Pancreas (tissue), 10 donors: ENCODE data around the gene SCN8A. TPM values are rescaled to one million over a fixed set of nuclear protein-coding genes. Genes with fewer than 3 reads are reported as not detected.

Source experiments
- ATAC-seq, 4 donors: fragments of 200-7000 bp; cut with Tn5 transposase; one replicate each; pipeline versions ENCODE4 v1.8.0 to v1.9.1; 2020; ENCODE audit warnings: mild to moderate bottlenecking in 4 of 4, moderate library complexity in 4 of 4
- DNase-seq, 6 donors: peaks; one replicate each; pipeline ENCODE4 v3.0.0-alpha.2; 2020
- FAIRE-seq: peaks from 2 replicates; lab custom pipeline; 2012; peaks lifted over from hg19 to GRCh38; lab: Jason Lieb, UNC
- H3K27ac ChIP-seq, 4 donors: fragments of 200-600 bp; sonication (generic); 1 replicate in 3 of 4; 2 replicates in 1 of 4; pipeline versions ENCODE4 v1.5.0 to v1.8.0; 2020
- H3K27me3 ChIP-seq, 4 donors: fragments of 200-600 bp; one replicate each; pipeline ENCODE4 v1.8.0; 2021
- H3K36me3 ChIP-seq, 3 donors: fragments of 200-600 bp; sonication (generic) in 1 of 3; one replicate each; pipeline versions ENCODE4 v1.5.0 to v1.8.0; 2020 to 2021
- H3K4me1 ChIP-seq, 3 donors: fragments of 200-600 bp; one replicate each; pipeline ENCODE4 v1.8.0; 2021
- H3K4me3 ChIP-seq, 4 donors: fragments of 200-600 bp; sonication (generic) in 2 of 4; one replicate each; pipeline versions ENCODE4 v1.5.0 to v1.8.0; 2020 to 2021
- H3K9me3 ChIP-seq, 4 donors: fragments of 200-600 bp; one replicate each; pipeline ENCODE4 v1.8.0; 2021
- CTCF ChIP-seq, 4 donors: fragments of 200-600 bp; sonication (generic) in 3 of 4; IDR thresholded peaks; one replicate each; pipeline versions ENCODE4 v1.5.0 to v1.8.0; 2021; ENCODE audit warnings: antibody characterized with exemption in 4 of 4
- WGBS, 2 donors: extraction: QIAGEN DNeasy Blood & Tissue Kit; methylation state at CpG; one replicate each; pipeline ENCODE4 v1.1.7; 2013; 5-methylcytosine and 5-hydroxymethylcytosine counted together
- intact Hi-C, 3 donors: fragments of 100-400 bp; cut with DNase I; formaldehyde crosslinking; loops; one replicate each; pipeline versions ENCODE4 v1.11.1 to v1.14.2; 2022
- polyA plus RNA-seq, 2 donors: library from polyadenylated mRNA; stranded (reverse); fragments of 200-250 nt; gene quantifications; one replicate each; pipeline ENCODE4 v1.2.3, GENCODE V29; 2013
- total RNA-seq, 6 donors: library from RNA; stranded (reverse); fragmentation: NEBNext Ultra II Directional in 4 of 6; extraction: Animal tissue kit (Norgen Biotek cat#: 25700) in 4 of 6; gene quantifications; one replicate each; pipeline versions ENCODE4 v1.2.1 to v1.2.4, GENCODE V29; 2021 to 2023
- donor health status: healthy with polysubstance abuse.
- donor health status: DM: no; HTN: no; CAD: no; lungs with moderate emphysema.
- donor health status: DM: no; HTN: no; CAD: no.
- donor health status: control.
- donor health status: control.
- donor health status: Bipolar disorder and iron deficiency.
- donor health status: DM: yes; HTN: yes; CAD: no.
- donor health status: DM: no; HTN: no; CAD: no.
- donor health status: DM: no; HTN: no; CAD: no.
- donor health status: DM: yes; HTN: yes; CAD: no.

Gene SCN8A
- total and polyA plus RNA-seq, 8 donors, result 1.9 to 3.2 (median 2.3) TPM

DNA sequence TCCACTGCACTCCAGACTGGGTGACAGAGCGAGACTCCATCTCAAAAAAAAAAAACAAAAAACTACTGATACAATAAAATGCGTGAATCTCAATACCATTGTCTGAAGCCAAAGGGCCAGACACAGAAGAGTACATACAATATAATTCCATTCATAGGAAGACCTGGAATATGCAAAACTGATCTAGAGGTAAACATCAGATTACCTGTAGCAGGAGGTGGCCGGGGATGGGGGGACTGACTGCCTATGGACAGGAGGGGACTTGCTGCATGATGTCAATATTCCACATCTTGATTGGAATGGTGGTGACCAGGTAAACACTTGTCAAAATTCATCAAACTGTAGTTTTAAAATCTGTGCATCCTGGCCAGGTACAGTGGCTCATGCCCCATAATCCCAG lies 270.0 kb downstream of the SCN8A start:
- DNase-seq, result no peak
- Histone ChIP-seq H3K9me3 (no peaks in the 10 kb centered on the region), H3K27me3 (no peaks in the 10 kb centered on the region), H3K27ac (no peak overlapping the region), H3K4me1 (no peaks in the 10 kb centered on the region), H3K36me3 (no peaks in the 10 kb centered on the region), H3K4me3 (no peak overlapping the region)
- WGBS, 2 donors, result 87 to 94% methylated on average over 3 of the region's 3 CpGs
- FAIRE-seq, result no peak
- intact Hi-C loops, result no loop called here
- no peak for ATAC-seq
- no peak for TF ChIP-seq CTCF (IDR thresholded peaks at IDR 0.05)

Other genes starting within 250 kb of the SCN8A start
- gene CELA1, start 244.6 kb upstream of the SCN8A start, total RNA-seq, result not detected
- gene CELA1, start 244.6 kb upstream of the SCN8A start, polyA plus RNA-seq, result not detected
- 10 to 100 TPM in 3 of 6 donors, 1 to 10 TPM in 3; 8.9 to 16.6 (median 10.6) TPM for gene GALNT6, start 199.8 kb upstream of the SCN8A start, total RNA-seq
- 1 to 10 TPM; 2.7 to 5.4 TPM for gene GALNT6, start 199.8 kb upstream of the SCN8A start, polyA plus RNA-seq
- gene SLC4A8, start 166.4 kb upstream of the SCN8A start, total RNA-seq, result 1 to 10 TPM; 1.0 to 3.1 (median 2.7) TPM
- gene SLC4A8, start 166.4 kb upstream of the SCN8A start, polyA plus RNA-seq, result 1 to 10 TPM; 1.4 to 5.5 TPM